GM06990 (cell line): ENCODE data around the gene DNAI2.

Experiments
- DNase-seq: peaks from one replicate; pipeline ENCODE4 v3.0.0-alpha.2; 2011; ENCODE audit not compliant: insufficient read length; ENCODE audit errors: extremely low read depth
- H3K27me3 ChIP-seq: replicated peaks from 2 replicates; pipeline ENCODE4 v1.6.0; 2011; ENCODE audit warnings: low read length; ENCODE audit not compliant: control insufficient read depth, insufficient read depth
- H3K36me3 ChIP-seq: 2 replicates; pipeline ENCODE4 v1.5.1; 2011; ENCODE audit warnings: low read length; ENCODE audit not compliant: control insufficient read depth, insufficient read depth
- H3K4me3 ChIP-seq: replicated peaks from 2 replicates; pipeline ENCODE4 v1.5.1; 2011; ENCODE audit warnings: low read depth, mild to moderate bottlenecking, control low read depth, low read length
- CTCF ChIP-seq: IDR thresholded peaks from 2 replicates; pipeline ENCODE4 v1.5.1; 2011; ENCODE audit warnings: low read length, control low read depth, mild to moderate bottlenecking, inconsistent platforms; ENCODE audit not compliant: insufficient read depth, poor library complexity, severe bottlenecking

DNAI2 gene

DNA sequence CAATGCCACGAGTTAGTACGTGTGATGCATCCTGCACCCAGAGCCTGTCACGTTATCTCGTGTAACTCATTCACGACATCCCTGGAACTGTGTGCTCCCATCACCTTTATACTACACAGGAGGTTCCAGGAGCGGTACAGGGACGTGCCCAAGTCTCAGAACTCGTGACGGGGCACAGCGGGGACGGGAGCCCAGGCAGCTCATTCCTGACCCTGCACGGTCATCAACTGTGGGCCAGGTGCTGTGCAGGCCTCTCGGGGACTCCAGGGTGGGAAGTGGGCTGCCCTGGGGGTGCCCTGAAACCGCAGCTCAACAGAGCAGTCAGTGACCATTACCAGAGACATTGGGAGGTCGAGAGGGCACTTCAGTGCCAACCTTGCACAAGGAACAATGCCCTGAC lies 40.8 kb downstream of the DNAI2 start:
- H3K4me3 ChIP-seq = no peak overlapping the region
- H3K36me3 ChIP-seq = no peaks in the 10 kb centered on the region
- DNase-seq = no peak
- no peaks in the 10 kb centered on the region for H3K27me3 ChIP-seq
- TF ChIP-seq CTCF = no peak

GRCh38 chr17:74316220-74316619 lies 42.2 kb downstream of the DNAI2 start:
- Histone ChIP-seq H3K36me3 (no peaks in the 10 kb centered on the region), H3K4me3 (no peak overlapping the region), H3K27me3 (no peaks in the 10 kb centered on the region)
- no peak for TF ChIP-seq CTCF
- DNase-seq = no peak

DNA sequence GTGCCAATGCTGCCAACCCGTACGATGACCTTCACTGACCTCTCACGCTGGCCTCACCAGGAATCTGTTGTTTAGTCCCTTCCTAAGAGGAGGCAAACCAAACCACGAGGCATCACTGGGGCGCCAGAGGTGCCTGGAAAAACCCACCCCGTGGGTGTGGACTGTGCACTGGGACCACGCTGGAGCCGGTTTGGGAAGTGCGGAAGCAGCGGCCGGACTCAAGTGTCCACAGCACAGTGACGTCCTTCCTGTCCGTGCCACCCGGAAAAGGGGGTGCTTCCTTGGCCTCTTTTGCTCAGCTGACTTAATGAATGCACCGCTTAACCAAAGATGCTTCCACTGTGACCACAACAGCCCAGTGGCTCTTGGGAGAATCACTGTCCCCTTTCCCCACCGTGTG lies 43.0 kb downstream of the DNAI2 start:
- TF ChIP-seq CTCF = no peak
- no peak for DNase-seq
- H3K27me3 ChIP-seq = no peaks in the 10 kb centered on the region

GRCh38 chr17:74318391-74318790 lies 44.4 kb downstream of the DNAI2 start:
- H3K4me3 ChIP-seq = no peak overlapping the region
- H3K27me3 ChIP-seq = peaks cover 2% of the 10 kb centered on the region; the same call in 1 of the 2 replicates
- DNase-seq = no peak
- no peak for TF ChIP-seq CTCF
- no peaks in the 10 kb centered on the region for H3K36me3 ChIP-seq

More for the DNA sequence above, 43.0 kb downstream of the DNAI2 start:
- Histone ChIP-seq H3K4me3 (no peak overlapping the region), H3K36me3 (no peaks in the 10 kb centered on the region)

DNA sequence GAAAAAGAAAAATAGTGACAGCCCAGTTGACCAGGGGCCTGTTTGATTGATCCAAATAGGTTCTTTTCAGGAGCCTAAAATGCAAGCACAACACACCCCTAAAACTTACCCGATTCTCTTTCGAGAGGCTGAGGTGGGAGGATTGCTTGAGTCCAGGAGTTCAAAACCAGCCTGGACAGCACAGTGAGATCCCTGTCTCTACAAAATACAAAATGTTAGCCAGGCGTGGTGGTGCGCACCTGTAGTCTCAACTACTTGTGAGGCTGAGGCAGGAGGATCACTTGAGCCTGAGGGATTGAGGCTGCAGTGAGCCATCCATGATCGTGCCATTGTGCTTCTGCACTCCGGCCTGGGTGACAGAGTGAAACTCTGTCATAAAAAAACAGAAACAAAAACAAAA lies 50.5 kb downstream of the DNAI2 start:
- peaks cover 5% of the 10 kb centered on the region for H3K27me3 ChIP-seq
- DNase-seq = no peak
- TF ChIP-seq CTCF = no peak
- no peaks in the 10 kb centered on the region for H3K36me3 ChIP-seq
- no peak overlapping the region for H3K4me3 ChIP-seq

DNA sequence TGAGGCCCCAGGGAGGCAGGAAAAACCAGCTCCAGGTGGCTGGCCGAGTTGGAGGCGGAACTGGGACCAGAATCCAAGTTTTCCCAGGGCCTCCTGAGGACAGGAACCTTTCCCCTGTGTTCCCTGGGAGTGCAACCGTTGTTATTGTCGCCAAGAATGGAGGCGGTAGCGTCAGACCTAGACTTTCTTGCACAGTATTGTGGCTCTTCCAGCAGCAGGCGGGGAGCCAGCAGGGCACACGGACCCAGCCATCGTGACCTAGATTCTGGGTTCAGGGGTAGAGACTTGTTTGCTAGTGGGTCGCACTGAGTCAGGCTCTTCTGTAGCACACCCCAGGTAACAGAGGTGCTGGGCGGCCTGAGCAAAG lies 51.3 kb downstream of the DNAI2 start:
- TF ChIP-seq CTCF = no peak
- no peak overlapping the region; the same call in 1 of the 2 replicates for H3K4me3 ChIP-seq
- DNase-seq = no peak
- H3K36me3 ChIP-seq = no peaks in the 10 kb centered on the region
- peaks cover 5% of the 10 kb centered on the region for H3K27me3 ChIP-seq
